Astrocyte (in vitro differentiated cells and primary cell): ENCODE measurements around the gene FGF8. TPM values are rescaled to one million over a fixed set of nuclear protein-coding genes. Genes with fewer than 3 reads are reported as not detected.

Source experiments
- DNase-seq: peaks from one replicate; pipeline ENCODE4 v3.0.0-alpha.2; 2010; ENCODE audit warnings: low read depth
- FAIRE-seq: peaks from 2 replicates; lab custom pipeline; 2011; peaks lifted over from hg19 to GRCh38; lab: Jason Lieb, UNC
- H2AFZ ChIP-seq: 2 replicates; pipeline ENCODE4 v1.6.0; 2012; ENCODE audit warnings: low read depth, low read length, inconsistent platforms
- H3K27ac ChIP-seq: 2 replicates; pipeline ENCODE4 v1.5.1; 2011; ENCODE audit warnings: low read depth, low read length, inconsistent platforms
- H3K27me3 ChIP-seq: 2 replicates; pipeline ENCODE4 v1.6.0; 2011; ENCODE audit warnings: low read length, inconsistent platforms; ENCODE audit not compliant: insufficient read depth
- H3K36me3 ChIP-seq: 2 replicates; pipeline ENCODE4 v1.5.1; 2011; ENCODE audit warnings: low read length, inconsistent platforms; ENCODE audit not compliant: insufficient read depth
- H3K4me1 ChIP-seq: 2 replicates; pipeline ENCODE4 v1.5.1; 2011; ENCODE audit warnings: low read length, inconsistent platforms; ENCODE audit not compliant: insufficient read depth
- H3K4me2 ChIP-seq: 2 replicates; pipeline ENCODE4 v1.6.0; 2012; ENCODE audit warnings: low read length, inconsistent platforms
- H3K4me3 ChIP-seq: 2 replicates; pipeline ENCODE4 v1.5.1; 2011; ENCODE audit warnings: low read depth, mild to moderate bottlenecking, low read length, inconsistent platforms; ENCODE audit not compliant: insufficient read depth
- H3K79me2 ChIP-seq: 2 replicates; pipeline ENCODE4 v1.6.0; 2012; ENCODE audit warnings: mild to moderate bottlenecking, low read length, inconsistent platforms; ENCODE audit not compliant: insufficient read depth
- H3K9ac ChIP-seq: 2 replicates; pipeline ENCODE4 v1.6.0; 2012; ENCODE audit warnings: mild to moderate bottlenecking, low read length, inconsistent platforms
- H3K9me3 ChIP-seq: 2 replicates; pipeline ENCODE4 v1.5.1; 2012; ENCODE audit warnings: low read depth, mild to moderate bottlenecking, low read length, inconsistent platforms; ENCODE audit not compliant: insufficient read depth
- H4K20me1 ChIP-seq: 2 replicates; pipeline ENCODE4 v1.6.0; 2012; ENCODE audit warnings: low read length, inconsistent platforms; ENCODE audit not compliant: insufficient read depth
- H3K27ac Mint-ChIP-seq: one replicate; pipeline ENCODE4 v1.8.0; 2021; ENCODE audit warnings: mild to moderate bottlenecking, mixed read lengths; ENCODE audit not compliant: unreplicated experiment
- H3K27me3 Mint-ChIP-seq: one replicate; pipeline ENCODE4 v1.8.0; 2021; ENCODE audit warnings: low read depth, mixed read lengths; ENCODE audit not compliant: unreplicated experiment
- H3K36me3 Mint-ChIP-seq: one replicate; pipeline ENCODE4 v1.8.0; 2021; ENCODE audit warnings: low read depth, mixed read lengths; ENCODE audit not compliant: unreplicated experiment
- H3K4me1 Mint-ChIP-seq: one replicate; pipeline ENCODE4 v1.8.0; 2021; ENCODE audit warnings: low read depth, mixed read lengths; ENCODE audit not compliant: unreplicated experiment
- H3K4me3 Mint-ChIP-seq: one replicate; pipeline ENCODE4 v1.8.0; 2021; ENCODE audit warnings: mild to moderate bottlenecking, moderate library complexity, mixed read lengths; ENCODE audit not compliant: unreplicated experiment
- H3K9me3 Mint-ChIP-seq: one replicate; pipeline ENCODE4 v1.8.0; 2021; ENCODE audit warnings: mild to moderate bottlenecking, mixed read lengths; ENCODE audit not compliant: unreplicated experiment
- EZH2 ChIP-seq: IDR thresholded peaks from 2 replicates; pipeline ENCODE4 v1.6.1; 2012; ENCODE audit warnings: mild to moderate bottlenecking, low read length, inconsistent platforms; ENCODE audit not compliant: insufficient read depth
- total RNA-seq: library from RNA; stranded (reverse); gene quantifications from 2 replicates; pipeline ENCODE4 v1.2.1, GENCODE V29; 2021
- TF ChIP-seq, protein P1 (sequence below): IDR thresholded peaks from 2 replicates; pipeline ENCODE4 v1.5.1; 2011; ENCODE audit warnings: low read depth, mild to moderate bottlenecking, inconsistent platforms, low read length, moderate library complexity; ENCODE audit not compliant: insufficient read depth

FGF8 gene
- total RNA-seq, 1 donor from 2014 or later = 0.61 TPM

- Histone ChIP-seq H4K20me1 (no peaks in the 10 kb centered on the region), H2AFZ (no peak overlapping the region), H3K79me2 (no peaks in the 10 kb centered on the region), H3K4me3 (no peak overlapping the region), H3K9me3 (no peaks in the 10 kb centered on the region), H3K36me3 (no peaks in the 10 kb centered on the region), H3K27me3 (peaks cover 18% of the 10 kb centered on the region), H3K9ac (no peak overlapping the region), H3K4me2 (no peak overlapping the region), H3K4me1 (no peaks in the 10 kb centered on the region), H3K27ac (no peak overlapping the region)
- TF ChIP-seq, protein P1, sequence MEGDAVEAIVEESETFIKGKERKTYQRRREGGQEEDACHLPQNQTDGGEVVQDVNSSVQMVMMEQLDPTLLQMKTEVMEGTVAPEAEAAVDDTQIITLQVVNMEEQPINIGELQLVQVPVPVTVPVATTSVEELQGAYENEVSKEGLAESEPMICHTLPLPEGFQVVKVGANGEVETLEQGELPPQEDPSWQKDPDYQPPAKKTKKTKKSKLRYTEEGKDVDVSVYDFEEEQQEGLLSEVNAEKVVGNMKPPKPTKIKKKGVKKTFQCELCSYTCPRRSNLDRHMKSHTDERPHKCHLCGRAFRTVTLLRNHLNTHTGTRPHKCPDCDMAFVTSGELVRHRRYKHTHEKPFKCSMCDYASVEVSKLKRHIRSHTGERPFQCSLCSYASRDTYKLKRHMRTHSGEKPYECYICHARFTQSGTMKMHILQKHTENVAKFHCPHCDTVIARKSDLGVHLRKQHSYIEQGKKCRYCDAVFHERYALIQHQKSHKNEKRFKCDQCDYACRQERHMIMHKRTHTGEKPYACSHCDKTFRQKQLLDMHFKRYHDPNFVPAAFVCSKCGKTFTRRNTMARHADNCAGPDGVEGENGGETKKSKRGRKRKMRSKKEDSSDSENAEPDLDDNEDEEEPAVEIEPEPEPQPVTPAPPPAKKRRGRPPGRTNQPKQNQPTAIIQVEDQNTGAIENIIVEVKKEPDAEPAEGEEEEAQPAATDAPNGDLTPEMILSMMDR = no peak
- no peak for TF ChIP-seq EZH2
- Mint-ChIP-seq H3K27ac (no peak overlapping the region), H3K4me1 (peaks cover 8% of the 10 kb centered on the region), H3K27me3 (peaks cover 18% of the 10 kb centered on the region), H3K36me3 (peaks cover 1% of the 10 kb centered on the region), H3K9me3 (peaks cover 2% of the 10 kb centered on the region), H3K4me3 (no peak overlapping the region)
- FAIRE-seq (no peak), DNase-seq (no peak)
Measured at GRCh38 chr10:101745074-101745696, 30.7 kb downstream of the FGF8 start.

GRCh38 chr10:101744267-101744666 lies 31.6 kb downstream of the FGF8 start:
- H3K27me3 Mint-ChIP-seq = peaks cover 17% of the 10 kb centered on the region
- no peaks in the 10 kb centered on the region for H4K20me1 ChIP-seq
- H3K27me3 ChIP-seq = peaks cover 18% of the 10 kb centered on the region
- H3K4me3 Mint-ChIP-seq = no peak overlapping the region
- H3K79me2 ChIP-seq = no peaks in the 10 kb centered on the region
- no peaks in the 10 kb centered on the region for H3K36me3 ChIP-seq
- H3K9me3 ChIP-seq = no peaks in the 10 kb centered on the region
- H3K9ac ChIP-seq = no peak overlapping the region
- no peak overlapping the region for H3K27ac ChIP-seq
- H3K4me3 ChIP-seq = no peak overlapping the region
- DNase-seq (no peak), FAIRE-seq (no peak)
- H3K4me1 Mint-ChIP-seq = peaks cover 8% of the 10 kb centered on the region
- H3K36me3 Mint-ChIP-seq = peaks cover 1% of the 10 kb centered on the region
- no peak overlapping the region for H3K4me2 ChIP-seq
- H2AFZ ChIP-seq = no peak overlapping the region
- no peaks in the 10 kb centered on the region for H3K4me1 ChIP-seq
- H3K27ac Mint-ChIP-seq = no peak overlapping the region
- TF ChIP-seq, protein P1 = no peak
- TF ChIP-seq EZH2 = no peak
- peaks cover 2% of the 10 kb centered on the region for H3K9me3 Mint-ChIP-seq

GRCh38 chr10:101741938-101742337 lies 34.0 kb downstream of the FGF8 start:
- Mint-ChIP-seq H3K9me3 (peaks cover 2% of the 10 kb centered on the region), H3K36me3 (peaks cover 1% of the 10 kb centered on the region), H3K27ac (no peak overlapping the region), H3K27me3 (peaks cover 19% of the 10 kb centered on the region), H3K4me1 (peaks cover 8% of the 10 kb centered on the region), H3K4me3 (no peak overlapping the region)
- no peak overlapping the region for H3K4me2 ChIP-seq
- no peak overlapping the region for H3K4me3 ChIP-seq
- no peak overlapping the region for H3K27ac ChIP-seq
- no peaks in the 10 kb centered on the region for H4K20me1 ChIP-seq
- TF ChIP-seq, protein P1 = no peak
- no peak for TF ChIP-seq EZH2
- no peak overlapping the region for H2AFZ ChIP-seq
- no peaks in the 10 kb centered on the region for H3K36me3 ChIP-seq
- DNase-seq (no peak), FAIRE-seq (no peak)
- no peaks in the 10 kb centered on the region for H3K4me1 ChIP-seq
- H3K27me3 ChIP-seq = peaks cover 21% of the 10 kb centered on the region
- H3K9ac ChIP-seq = no peak overlapping the region
- no peaks in the 10 kb centered on the region for H3K79me2 ChIP-seq
- H3K9me3 ChIP-seq = no peaks in the 10 kb centered on the region
